ENCODE measurements around the gene CHST11.

The CHST11 gene

DNA sequence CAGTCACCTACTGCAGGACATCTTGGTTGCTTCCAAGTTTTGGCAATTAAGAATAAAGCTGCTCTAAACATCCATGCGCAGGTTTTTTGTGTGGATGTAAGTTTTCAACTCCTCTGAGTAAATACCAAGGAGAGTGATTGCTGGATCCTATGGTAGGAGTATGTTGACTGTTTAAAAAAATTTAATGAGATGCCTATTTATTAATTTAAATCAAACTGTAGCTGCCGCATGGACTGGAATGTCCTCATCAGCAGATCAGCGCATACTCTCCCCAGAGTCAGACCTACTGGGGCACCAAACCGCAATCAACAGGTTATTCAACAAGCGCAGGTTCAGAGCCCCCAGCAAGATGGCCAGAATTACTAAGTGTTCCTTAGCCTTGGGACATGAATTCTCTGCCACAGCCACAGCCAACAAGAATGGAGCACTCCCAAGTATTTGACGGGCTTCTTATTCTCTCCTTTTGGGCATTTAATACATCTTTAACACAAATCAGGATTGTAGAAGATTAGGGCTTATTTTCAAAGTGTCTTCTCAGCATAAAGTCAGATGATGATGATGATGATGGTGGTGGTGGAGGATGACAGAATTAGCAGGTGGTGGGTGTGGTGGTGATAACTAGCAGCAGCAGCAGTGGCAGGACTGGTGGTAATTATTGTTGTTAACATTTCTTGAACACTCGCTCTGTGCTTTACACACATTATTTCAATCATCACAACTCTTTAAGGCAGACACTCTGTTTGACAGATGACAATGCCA is 170.7 kb downstream of the CHST11 start:
- peaks cover 94% of the 10 kb centered on the region for H4K20me1 ChIP-seq (ENCODE audit: insufficient read depth, low read length)
- no peak for DNase-seq
- H3K27me3 ChIP-seq (ENCODE audit: insufficient read depth, low read length, poor library complexity) = no peaks in the 10 kb centered on the region
- no peak overlapping the region for H3K27ac ChIP-seq (ENCODE audit: low read length)
- H3K4me1 ChIP-seq (ENCODE audit: insufficient read depth, low read length) = no peaks in the 10 kb centered on the region
- TF ChIP-seq, protein P1, sequence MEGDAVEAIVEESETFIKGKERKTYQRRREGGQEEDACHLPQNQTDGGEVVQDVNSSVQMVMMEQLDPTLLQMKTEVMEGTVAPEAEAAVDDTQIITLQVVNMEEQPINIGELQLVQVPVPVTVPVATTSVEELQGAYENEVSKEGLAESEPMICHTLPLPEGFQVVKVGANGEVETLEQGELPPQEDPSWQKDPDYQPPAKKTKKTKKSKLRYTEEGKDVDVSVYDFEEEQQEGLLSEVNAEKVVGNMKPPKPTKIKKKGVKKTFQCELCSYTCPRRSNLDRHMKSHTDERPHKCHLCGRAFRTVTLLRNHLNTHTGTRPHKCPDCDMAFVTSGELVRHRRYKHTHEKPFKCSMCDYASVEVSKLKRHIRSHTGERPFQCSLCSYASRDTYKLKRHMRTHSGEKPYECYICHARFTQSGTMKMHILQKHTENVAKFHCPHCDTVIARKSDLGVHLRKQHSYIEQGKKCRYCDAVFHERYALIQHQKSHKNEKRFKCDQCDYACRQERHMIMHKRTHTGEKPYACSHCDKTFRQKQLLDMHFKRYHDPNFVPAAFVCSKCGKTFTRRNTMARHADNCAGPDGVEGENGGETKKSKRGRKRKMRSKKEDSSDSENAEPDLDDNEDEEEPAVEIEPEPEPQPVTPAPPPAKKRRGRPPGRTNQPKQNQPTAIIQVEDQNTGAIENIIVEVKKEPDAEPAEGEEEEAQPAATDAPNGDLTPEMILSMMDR (IDR thresholded peaks at IDR 0.05; ENCODE audit: borderline replicate concordance, extremely low read depth, low read length, poor library complexity, severe bottlenecking) = no peak
- TF ChIP-seq EZH2 (IDR thresholded peaks at IDR 0.05; ENCODE audit: borderline replicate concordance, low read depth, low read length, severe bottlenecking) = no peak
- H3K36me3 ChIP-seq (ENCODE audit: insufficient read depth, low read length) = peaks cover 79% of the 10 kb centered on the region
- H3K79me2 ChIP-seq (ENCODE audit: insufficient read depth, low read length) = peaks cover 99% of the 10 kb centered on the region
- no peaks in the 10 kb centered on the region for H3K9me3 ChIP-seq (ENCODE audit: insufficient read depth, low read length, severe bottlenecking)
- no peak for ATAC-seq (ENCODE audit: insufficient read depth, low read depth)
- no peak overlapping the region for H3K9ac ChIP-seq (ENCODE audit: low read depth, low read length)
- no peak overlapping the region for H3K4me3 ChIP-seq (ENCODE audit: low read depth in 1 of 2, low read length in 2 of 2)
- H2AFZ ChIP-seq (ENCODE audit: low read depth, low read length) = no peak overlapping the region
- H3K4me2 ChIP-seq (ENCODE audit: insufficient read depth, low read length) = no peak overlapping the region

DNA sequence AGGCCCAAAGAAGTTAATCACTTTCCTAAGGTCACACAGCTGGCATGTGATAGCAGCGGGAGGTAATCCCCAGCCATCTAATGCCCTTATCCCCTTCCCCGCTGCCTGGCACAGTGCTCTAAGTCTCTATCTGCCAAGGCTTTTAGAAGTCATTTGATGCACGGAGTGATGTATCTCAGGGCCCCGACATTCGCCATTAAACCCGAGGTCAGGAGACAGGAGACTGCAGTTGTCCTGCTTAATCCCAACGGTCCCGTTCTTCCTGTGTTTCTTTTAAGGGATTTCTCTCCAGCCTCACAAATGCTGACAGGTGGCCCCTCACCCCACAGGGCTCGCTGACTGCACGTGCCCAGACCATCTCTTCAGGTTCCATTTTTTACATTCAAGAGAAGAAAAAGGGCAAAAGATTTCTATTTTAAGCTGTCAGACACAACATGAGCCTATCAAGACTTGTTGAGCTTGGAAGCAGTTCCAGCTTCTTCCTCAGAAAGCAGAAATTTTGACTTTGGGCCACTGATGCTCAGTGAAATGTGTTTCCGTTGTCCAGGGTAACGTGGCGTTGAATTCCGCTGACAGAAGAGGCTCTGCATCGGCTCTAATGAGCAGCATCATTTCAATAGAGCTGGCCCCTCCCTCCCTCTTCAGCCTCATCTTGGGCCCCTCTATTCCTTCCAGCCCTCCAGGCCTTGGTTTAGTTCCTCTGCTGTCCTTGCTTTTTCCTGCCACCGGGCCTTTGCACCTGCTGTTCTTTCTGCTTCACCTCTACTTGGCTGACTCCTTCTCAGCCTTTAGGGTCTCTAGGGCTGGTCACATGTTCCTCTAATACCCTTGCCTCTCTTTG is 171.5 kb downstream of the CHST11 start:
- Histone ChIP-seq H3K4me2 (ENCODE audit: insufficient read depth, low read length) (no peak overlapping the region), H3K27ac (ENCODE audit: low read length) (no peak overlapping the region), H4K20me1 (ENCODE audit: insufficient read depth, low read length) (peaks cover 93% of the 10 kb centered on the region), H3K27me3 (ENCODE audit: insufficient read depth, low read length, poor library complexity) (no peaks in the 10 kb centered on the region), H3K4me1 (ENCODE audit: insufficient read depth, low read length) (no peaks in the 10 kb centered on the region), H3K79me2 (ENCODE audit: insufficient read depth, low read length) (peaks cover 99% of the 10 kb centered on the region), H3K36me3 (ENCODE audit: insufficient read depth, low read length) (peaks cover 76% of the 10 kb centered on the region), H2AFZ (ENCODE audit: low read depth, low read length) (no peak overlapping the region), H3K9me3 (ENCODE audit: insufficient read depth, low read length, severe bottlenecking) (no peaks in the 10 kb centered on the region), H3K4me3 (ENCODE audit: low read depth in 1 of 2, low read length in 2 of 2) (no peak overlapping the region), H3K9ac (ENCODE audit: low read depth, low read length) (no peak overlapping the region)
- TF ChIP-seq, protein P1 (IDR thresholded peaks at IDR 0.05; ENCODE audit: borderline replicate concordance, extremely low read depth, low read length, poor library complexity, severe bottlenecking) = no peak
- TF ChIP-seq EZH2 (IDR thresholded peaks at IDR 0.05; ENCODE audit: borderline replicate concordance, low read depth, low read length, severe bottlenecking) = no peak
- no peak for ATAC-seq (ENCODE audit: insufficient read depth, low read depth)
- DNase-seq = no peak

DNA sequence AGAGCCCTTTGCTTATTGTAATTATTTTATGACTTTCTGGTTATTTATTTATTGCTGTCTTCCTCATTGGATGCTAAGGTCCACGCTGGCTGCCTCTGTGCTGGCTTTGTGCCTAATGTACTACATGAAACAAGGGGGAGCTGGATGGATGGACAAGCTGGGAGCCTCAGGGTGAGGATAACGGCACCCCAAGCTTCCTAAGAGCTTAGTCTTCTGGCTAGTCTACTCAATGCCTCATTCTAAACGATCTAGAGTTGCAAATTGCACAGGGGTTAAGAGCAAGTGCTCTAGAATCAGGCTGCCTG is 172.0 kb downstream of the CHST11 start:
- H3K9me3 ChIP-seq (ENCODE audit: insufficient read depth, low read length, severe bottlenecking) = no peaks in the 10 kb centered on the region
- peaks cover 91% of the 10 kb centered on the region for H4K20me1 ChIP-seq (ENCODE audit: insufficient read depth, low read length)
- no peaks in the 10 kb centered on the region for H3K4me1 ChIP-seq (ENCODE audit: insufficient read depth, low read length)
- no peaks in the 10 kb centered on the region for H3K27me3 ChIP-seq (ENCODE audit: insufficient read depth, low read length, poor library complexity)
- H3K4me3 ChIP-seq (ENCODE audit: low read depth in 1 of 2, low read length in 2 of 2) = no peak overlapping the region
- no peak overlapping the region for H3K27ac ChIP-seq (ENCODE audit: low read length)
- TF ChIP-seq, protein P1 (IDR thresholded peaks at IDR 0.05; ENCODE audit: borderline replicate concordance, extremely low read depth, low read length, poor library complexity, severe bottlenecking) = no peak
- TF ChIP-seq EZH2 (IDR thresholded peaks at IDR 0.05; ENCODE audit: borderline replicate concordance, low read depth, low read length, severe bottlenecking) = no peak
- H3K9ac ChIP-seq (ENCODE audit: low read depth, low read length) = no peak overlapping the region
- ATAC-seq (ENCODE audit: insufficient read depth, low read depth) (no peak), DNase-seq (no peak)
- H3K4me2 ChIP-seq (ENCODE audit: insufficient read depth, low read length) = no peak overlapping the region
- peaks cover 100% of the 10 kb centered on the region for H3K79me2 ChIP-seq (ENCODE audit: insufficient read depth, low read length)
- no peak overlapping the region for H2AFZ ChIP-seq (ENCODE audit: low read depth, low read length)
- peaks cover 76% of the 10 kb centered on the region for H3K36me3 ChIP-seq (ENCODE audit: insufficient read depth, low read length)

Data from DND-41 (cell line).